CD4-positive, alpha-beta T cell treated with Interleukin-12 subunit alpha and Interleukin-12 subunit beta, for 1 hour (primary cell): ENCODE results near the gene CD52.
A peak's percentile ranks its signal among the peaks of the same experiment; 100 is the strongest.

Experiments
- DNase-seq: peaks from one replicate; pipeline ENCODE4 v3.0.0-alpha.2; 2020

Gene CD52, protein sequence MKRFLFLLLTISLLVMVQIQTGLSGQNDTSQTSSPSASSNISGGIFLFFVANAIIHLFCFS

GRCh38 chr1:26317612-26318337, at the start of gene CD52:
CD52 (plus strand) TSS chr1:26317958; CDS start chr1:26318018, 60 bp downstream.
- peak; percentile 83 for DNase-seq

- DNase-seq: no peak
Observed at GRCh38 chr1:26268290-26269197, 49.2 kb upstream of the CD52 start.

DNA sequence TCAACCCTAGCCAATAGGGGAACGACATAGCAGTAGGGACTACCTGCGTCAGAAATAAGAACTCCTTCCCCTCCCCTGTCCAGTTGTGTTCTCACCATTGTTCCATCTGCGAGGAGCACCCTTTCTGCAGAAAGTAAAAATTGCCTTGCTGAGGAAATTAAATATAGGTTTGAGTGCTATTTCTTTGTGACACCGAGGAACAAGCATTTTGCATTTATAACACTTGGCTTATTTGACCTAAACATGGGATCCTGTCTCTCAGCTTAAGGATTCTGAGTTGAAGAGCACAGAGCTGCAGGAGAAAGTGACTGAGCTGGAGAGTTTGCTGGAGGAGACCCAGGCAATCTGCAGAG, 48.6 kb upstream of the CD52 start:
- no peak for DNase-seq

- DNase-seq: no peak
Observed at GRCh38 chr1:26274801-26275425, 42.8 kb upstream of the CD52 start.

DNA sequence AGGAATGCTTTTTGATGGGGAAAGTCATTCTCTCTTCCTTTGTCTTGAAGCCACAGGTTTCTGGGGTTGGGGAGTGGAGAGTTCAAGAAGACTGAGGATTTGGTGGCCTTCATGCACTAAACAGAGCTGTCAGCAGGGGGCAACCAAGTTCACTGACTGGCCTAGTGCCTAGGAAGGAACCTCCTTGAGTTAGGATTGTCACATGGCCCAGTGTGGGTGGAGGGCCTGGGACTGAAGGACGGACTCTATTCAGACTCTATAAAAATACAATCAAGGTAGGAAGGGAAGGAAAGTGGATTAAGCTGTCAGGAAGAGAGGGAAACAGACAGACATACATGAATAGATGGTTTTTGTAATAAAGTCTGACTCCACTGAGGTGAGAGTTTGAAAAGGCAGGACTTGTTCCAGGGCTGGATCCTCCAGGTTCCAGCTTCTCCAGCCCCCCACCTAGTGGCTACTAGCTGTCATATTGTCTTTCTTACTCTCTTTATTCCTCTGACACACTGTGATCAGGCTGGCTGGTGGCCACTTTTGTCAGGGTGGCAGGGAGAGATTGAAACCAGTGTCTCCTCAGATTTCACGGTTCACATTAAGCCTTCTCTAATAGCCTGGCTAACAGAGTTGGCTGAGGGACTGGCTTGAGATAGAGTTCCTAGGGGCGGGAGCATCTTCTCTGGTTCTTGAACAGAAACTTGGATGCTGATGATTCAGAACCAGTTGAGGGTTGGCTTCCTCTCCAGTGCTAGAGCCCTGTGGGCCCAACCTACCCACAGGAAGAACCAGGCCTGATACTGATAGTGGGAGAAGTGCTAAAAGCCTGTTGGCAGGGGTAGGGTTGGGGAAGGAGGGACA, 42.0 kb upstream of the CD52 start:
- DNase-seq: peak; percentile 80

- no peak for DNase-seq
Observed at GRCh38 chr1:26276432-26276838, 41.3 kb upstream of the CD52 start.

GRCh38 chr1:26277261-26277661, 40.5 kb upstream of the CD52 start:
- no peak for DNase-seq

GRCh38 chr1:26277719-26278118, 40.0 kb upstream of the CD52 start:
- DNase-seq: no peak

DNA sequence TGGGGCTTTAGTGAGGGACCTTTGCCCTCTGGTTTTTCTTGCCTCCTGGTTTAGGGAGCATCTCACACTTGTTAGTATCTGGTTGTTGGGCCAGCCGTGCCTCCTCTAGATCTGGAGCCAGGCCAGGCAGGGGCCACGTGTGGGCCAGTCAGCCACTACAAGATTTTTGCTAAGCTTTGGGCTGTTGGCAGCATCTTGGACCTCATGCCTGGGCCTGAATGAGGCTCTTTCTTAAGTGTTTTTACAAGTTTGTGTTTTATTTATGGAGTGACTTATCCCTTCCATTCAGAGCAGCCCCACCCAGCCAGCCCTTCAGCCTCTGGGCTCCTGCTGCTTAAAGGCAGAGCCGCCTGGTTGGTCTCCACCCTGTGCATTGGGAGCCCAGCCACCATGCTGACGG, 39.5 kb upstream of the CD52 start:
- DNase-seq: no peak

- DNase-seq: peak; percentile 39
Observed at GRCh38 chr1:26278724-26279455, 38.9 kb upstream of the CD52 start.

- peak; percentile 87 for DNase-seq
Observed at GRCh38 chr1:26279456-26280332, 38.1 kb upstream of the CD52 start, which contains the start of gene SH3BGRL3. SH3BGRL3 (plus strand) TSS chr1:26280086; CDS start chr1:26280156, 70 bp downstream.

DNA sequence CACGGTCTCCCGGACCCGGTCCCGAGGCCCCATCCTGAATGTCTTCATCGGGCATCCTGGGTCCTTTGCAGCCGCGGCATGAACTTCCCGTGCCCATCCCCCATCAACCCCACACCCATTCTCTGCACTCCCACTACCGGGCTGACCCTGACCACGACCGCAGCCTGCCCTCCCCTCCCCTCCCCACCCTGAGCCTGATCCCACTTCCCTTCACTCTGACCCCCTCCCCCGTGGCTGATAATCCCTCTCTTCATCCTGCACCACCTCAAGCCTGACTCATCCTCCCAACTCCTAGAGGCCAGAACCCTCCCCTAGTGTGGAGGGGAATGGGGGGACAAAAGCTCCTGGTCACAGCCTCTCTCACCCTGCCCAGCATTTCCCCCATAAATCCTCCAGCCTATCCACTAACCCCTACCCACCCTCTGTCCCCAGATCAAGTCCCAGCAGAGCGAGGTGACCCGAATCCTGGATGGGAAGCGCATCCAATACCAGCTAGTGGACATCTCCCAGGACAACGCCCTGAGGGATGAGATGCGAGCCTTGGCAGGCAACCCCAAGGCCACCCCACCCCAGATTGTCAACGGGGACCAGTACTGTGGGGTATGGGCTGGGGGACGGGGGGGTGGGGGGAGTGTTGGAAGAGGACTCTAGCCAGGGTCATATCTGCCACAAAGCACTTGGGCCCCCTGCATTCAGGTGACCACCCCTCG, 37.3 kb upstream of the CD52 start:
- peak; percentile 30 for DNase-seq

- no peak for DNase-seq
Observed at GRCh38 chr1:26281091-26281958, 36.4 kb upstream of the CD52 start.

GRCh38 chr1:26281971-26282370, 35.8 kb upstream of the CD52 start:
- no peak for DNase-seq

DNA sequence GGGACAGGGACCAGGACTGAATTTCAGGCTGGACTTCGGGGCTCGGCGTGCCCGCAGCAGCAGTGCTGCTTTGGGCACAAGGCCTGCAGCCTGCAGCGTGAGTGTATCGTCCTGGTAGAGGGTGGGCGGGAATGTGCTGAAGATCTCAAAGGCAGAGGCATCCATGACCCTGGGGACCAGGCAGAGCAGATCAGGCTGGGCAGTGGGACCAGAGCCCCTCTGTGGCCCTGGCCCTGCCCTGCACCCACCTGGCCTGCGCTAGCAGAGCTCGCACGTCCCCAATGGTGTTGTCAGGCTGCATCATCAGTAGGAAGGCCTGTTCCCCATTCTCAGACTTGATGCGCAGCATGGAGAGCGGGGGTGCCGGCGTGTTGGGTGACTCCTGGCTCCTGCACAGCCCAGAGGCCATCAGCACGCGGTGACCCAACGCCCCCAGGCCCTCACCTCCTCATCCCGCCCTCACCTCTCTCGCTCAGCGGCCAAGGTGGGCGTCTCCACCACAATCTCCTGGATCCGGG, 35.3 kb upstream of the CD52 start:
- no peak for DNase-seq

DNA sequence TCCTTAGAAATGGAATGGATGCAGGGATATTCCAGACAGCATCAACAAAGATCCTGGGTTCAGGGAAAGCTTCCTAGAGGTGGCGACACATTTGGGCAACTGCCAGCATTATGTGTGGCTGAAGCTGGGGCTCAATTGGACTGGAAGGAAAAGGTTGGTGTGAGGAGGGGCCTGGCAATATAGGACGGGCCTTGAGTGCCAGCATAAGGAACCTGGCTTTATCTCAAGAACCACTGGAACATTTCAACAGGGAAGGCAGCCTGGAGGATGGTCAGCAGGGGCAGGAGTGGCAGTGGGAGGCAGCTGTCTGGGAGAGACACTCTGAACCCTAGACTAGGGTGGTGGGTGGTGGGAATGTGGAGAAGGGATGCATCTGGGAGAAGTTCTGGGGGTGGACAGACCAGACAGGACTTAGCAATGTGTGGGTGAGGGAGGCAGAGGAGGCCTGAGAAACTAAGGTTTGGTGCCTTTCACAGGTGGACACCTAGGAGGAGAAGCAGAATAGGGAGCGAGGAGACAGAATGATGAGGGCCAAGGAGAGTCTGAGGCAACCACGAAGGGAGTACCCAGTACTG, 34.4 kb upstream of the CD52 start:
- no peak for DNase-seq

GRCh38 chr1:26283871-26284596, 33.7 kb upstream of the CD52 start:
- no peak for DNase-seq
